GM19099 (cell line): ENCODE data around the gene AGAP3.

Source experiments
- POLR2A ChIP-seq: IDR thresholded peaks from 3 replicates; pipeline ENCODE4 v1.6.1; 2011; ENCODE audit warnings: low read depth; ENCODE audit not compliant: insufficient read length; ENCODE audit errors: extremely low read depth

Gene AGAP3

DNA sequence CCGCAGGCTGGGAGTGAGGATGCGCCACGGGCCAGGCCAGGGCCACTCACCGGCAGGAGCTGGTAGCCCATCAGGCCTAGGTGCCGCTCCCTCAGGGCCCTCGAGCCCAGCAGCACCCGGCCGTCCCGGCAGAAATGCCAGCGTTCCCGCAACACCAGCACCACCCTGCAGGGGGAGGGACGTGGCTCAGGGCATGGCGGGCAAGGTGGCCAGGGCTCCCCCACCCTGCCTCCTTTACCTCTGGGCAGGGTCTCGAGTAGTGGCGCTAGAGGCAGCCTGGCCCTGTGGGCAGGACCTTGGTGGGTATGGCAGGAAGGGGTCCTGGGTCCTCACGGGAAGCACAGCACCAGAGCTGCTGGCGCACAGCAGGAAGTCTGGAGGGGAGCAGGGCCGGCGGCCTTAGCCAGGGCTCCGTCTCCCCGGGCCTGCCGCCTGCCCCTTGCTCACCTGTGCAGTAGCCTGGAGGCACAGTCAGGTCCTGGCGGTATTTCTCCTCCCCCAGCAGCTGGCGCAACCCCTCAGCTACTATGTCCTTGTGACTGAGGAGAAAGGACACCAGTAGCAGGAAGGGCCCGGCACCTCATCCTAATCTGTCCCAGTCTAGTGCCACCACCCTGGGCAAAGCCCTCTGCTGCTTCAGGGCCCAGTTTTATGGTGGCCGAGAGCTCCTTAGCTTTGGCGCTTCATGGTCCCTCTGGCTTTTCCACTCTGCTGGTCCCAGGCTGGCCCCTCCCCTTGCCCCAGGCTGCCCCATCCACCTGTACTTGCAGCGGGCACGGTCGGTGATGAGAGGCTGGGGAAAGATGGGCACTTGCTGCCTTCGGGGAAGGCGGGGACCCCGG, 9.2 kb upstream of the AGAP3 start:
- TF ChIP-seq POLR2A, result no peak

DNA sequence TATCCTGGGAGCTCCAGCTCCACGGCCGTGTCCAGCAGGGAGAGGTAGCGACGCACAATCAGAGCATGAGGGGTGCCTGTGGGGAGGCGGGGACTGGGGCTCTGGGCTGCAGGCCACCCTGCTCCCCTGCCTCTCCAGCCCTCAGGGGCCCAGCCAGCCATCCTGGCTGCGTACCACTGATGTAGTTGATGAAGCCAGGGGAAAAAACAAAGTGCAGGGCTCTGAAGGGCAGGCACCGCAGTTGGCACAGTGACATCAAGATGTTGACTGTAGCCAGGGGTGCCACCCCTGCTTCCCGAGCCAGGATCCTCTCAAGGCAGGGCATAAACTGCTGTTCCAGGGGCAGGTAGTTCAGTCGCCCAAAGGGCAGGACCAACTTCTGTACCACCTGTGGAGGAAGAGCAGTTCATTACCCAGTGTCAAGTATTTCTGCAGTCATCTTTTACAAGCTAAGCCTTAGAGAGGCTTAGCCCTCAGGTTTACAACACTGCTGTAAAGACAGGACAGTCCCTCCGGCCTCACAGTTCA, 8.5 kb upstream of the AGAP3 start:
- no peak for TF ChIP-seq POLR2A

DNA sequence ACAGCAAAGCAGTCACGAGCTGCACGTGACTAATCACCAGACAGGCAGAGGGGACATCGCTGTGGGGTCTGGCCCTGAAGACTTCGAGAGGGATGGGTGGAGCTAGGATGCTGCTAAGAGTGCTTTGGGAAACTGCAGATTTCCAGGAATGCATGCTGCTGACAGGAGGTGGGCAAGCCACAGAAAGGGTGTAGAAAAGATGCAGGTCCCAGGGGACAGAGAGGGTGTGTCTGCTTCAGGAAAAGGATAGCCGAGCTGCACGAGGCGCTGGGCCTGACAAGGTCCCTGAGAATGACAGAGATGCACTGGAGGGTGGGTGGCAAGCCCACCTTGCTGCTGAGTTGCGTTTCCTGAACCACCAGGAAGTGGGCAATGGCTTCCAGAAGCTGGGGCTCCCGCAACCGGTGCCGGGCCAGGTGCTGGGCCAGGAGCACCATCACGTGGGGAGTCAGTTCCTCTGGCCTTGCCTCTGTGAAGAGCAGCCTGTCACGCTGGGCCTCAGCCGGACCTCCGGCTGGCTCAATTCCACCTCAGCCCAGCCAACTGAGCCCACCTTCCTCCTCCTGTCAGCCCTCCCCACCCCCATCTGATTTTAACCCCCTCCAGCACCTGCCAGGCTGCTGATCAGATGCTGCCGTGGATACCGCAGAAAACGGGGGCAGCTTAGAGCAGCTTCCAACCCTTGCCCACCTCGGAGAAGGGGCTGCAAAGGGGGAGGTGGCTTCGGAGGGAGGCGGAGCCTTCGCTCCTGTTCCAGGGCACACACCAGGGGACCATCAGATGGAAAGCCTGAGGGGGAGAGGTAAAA, 7.8 kb upstream of the AGAP3 start:
- TF ChIP-seq POLR2A, result no peak

DNA sequence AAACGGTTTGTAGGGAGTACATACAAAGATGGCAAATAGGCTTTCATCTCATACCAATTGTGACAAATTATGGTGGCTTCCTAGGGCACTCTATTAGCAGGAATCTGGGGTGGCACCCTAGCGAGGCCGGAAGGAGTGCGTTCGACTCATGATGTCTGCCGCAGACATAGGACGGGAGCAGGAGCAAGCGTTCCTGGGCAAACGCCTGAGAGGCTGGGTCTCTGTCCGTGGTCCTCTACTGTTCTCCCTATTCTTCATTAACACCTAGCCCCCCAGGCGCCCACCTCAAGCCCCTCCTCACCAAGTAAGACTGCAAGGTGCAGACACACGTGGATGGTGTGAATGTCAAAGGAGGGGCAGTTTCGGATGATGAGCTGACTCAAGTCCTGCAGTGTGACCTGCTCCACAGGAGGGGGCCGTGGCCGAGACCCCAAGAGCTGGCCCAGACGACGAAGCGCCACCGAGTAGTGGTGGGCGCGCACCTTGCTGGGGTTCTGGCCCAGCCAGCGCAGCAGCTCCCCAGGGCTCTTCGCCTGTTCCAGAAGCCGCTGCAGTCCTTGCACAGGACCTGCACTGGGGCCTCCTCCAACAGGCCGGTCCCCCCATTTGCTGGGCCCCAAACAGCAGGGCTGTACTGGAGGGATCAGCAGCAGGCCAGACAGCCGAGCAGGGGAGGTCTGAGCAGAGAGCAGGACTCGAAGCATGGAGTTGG, 6.9 kb upstream of the AGAP3 start:
- TF ChIP-seq POLR2A, result no peak

DNA sequence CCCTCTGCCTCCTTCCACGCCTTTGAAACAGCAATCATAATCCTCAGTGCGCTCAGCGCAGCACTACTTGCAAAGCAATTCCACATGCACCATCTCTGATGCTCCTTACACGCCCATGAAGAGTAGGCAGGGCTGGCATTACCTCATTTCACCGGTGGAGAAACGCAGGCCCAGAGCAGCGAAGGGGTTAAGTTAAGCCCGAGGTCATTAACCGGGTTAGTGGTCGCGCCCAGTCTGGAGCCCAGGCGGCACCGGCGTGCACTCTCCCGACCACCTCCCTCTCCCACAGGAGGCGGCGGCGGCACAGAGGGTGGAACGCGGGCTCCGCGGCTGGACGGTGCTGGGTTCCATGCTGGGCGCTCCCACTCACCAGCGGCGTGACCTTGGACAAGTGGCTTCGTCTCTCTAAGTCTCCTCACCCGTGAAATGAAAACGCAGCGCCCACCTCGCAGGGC, 6.2 kb upstream of the AGAP3 start:
- TF ChIP-seq POLR2A, result no peak

DNA sequence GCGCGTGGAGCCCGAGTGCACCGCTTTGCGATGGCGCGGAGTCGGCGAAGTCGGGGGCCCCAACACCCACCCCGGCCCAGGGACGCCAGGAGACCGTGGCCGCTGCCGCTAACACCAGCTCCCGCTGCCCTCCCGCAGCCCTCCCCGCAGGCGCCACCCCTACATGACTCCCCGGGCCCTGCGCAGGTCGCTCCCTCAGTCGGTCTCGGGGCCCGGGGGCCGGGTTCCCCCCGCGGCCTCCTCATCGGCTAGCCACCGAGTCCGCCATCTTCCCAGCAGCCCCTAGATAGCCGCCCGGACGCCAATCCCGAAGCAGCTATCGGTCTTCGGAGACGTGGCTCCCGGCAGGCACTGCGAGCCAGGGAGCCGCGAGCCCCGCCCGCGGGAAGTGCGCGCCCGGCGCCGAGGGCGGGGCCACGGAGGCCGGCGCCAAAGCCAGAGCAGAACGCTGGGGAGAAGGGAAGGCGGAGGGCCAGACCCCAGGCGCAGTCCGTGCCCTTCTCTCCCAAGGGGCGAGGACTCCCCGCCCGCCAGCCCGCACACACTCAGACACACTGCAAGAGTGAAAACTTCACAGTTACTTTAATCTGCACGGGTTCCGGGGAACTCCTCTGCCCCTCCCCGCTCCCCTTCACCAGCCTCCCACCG, 5.6 kb upstream of the AGAP3 start, which contains the start of gene FASTK:
Gene FASTK (minus strand): TSS at position 288 of the 648 bp plus-strand sequence. CDS start 43 bp downstream, at position 245.
- TF ChIP-seq POLR2A, result peak; percentile 87

DNA sequence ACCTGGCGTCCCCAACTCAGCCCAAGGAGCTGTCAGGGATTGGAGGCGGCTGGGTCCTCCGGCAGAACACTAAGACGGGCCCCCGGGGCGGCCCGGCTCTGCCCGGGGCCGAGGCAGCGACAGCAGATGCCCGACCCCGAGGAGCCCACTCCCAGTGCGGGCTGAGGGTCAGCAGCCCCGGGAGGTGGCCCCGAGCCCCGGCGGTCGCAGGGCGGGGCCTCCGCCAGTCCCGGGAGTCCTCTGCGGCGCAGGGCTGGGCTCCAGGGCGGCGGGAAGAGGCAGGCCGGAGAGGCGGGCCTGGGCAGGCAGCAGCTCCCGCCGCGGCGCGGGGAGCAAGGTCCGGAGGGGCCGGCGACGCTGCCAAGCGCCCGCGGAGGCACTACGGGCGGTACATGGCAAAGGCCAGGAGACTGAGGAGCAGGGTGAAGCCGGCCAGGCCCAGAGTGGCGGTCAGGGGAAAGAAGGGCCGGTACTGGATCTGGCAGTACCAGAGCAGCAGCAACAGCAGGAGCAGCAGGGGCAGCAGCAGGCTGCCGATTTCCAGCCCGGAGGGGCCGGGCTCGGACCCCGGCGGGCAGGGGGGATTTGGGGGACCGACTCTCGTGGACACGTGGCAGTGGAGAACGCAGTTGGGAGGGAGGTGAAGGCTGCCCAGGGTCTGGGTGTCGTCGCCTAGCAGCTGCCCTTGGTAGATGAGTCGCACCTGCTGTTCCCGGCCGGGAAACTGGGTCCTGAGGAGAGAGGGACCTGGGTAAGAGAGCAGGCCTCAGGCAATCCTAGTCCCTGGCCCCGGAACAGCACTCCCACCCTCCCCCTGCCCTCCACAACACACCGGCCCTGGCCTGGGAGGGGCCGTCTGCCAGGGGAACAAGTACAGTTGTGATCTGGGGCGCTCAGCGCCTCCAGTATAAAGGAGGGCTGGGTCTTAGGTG, 4.8 kb upstream of the AGAP3 start:
- no peak for TF ChIP-seq POLR2A

DNA sequence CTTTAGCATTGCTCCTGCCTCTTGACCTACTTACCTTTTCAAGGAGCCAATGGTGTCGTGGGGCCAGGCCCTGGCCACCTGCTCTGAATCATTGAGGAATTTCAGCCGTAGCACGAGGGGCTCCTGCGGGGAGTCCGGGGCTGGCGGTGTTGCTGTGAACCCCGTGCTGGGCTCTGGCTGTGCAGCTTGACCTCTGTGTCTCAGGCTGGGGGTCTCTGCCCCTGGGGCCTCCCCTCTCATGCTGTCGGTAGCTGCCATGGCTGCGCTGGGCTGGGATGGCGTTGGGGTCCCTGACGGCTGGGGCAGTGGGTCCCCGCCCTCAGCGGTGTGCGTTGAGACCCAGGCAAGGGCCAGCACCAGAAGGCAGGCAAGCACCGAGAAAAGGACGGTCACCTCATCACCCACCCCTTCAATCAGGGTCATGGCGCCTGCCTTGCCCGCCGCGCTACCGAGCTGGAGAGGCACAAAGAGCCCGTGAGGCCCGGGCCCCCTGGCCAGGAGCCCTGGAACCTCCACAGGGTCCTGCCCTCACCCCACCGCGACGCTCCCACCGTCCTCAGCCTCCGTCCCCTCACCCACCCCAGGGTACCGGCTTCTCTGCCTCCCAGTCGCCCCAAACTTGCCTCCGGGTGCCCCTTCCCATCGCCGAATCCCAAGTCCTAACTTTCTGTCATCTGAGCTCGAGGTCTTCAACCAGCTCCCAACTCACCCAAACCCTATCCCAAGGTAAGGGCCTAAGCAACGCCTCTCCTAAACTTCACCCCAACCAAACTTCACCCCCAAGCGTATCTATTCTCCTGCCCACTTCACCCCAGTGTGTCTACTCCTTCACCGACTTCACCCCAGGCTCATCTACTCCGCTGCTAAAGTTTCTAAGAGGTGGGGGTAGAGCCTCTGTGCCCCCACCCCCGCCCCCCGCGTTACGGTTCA, 3.9 kb upstream of the AGAP3 start:
- TF ChIP-seq POLR2A, result no peak

DNA sequence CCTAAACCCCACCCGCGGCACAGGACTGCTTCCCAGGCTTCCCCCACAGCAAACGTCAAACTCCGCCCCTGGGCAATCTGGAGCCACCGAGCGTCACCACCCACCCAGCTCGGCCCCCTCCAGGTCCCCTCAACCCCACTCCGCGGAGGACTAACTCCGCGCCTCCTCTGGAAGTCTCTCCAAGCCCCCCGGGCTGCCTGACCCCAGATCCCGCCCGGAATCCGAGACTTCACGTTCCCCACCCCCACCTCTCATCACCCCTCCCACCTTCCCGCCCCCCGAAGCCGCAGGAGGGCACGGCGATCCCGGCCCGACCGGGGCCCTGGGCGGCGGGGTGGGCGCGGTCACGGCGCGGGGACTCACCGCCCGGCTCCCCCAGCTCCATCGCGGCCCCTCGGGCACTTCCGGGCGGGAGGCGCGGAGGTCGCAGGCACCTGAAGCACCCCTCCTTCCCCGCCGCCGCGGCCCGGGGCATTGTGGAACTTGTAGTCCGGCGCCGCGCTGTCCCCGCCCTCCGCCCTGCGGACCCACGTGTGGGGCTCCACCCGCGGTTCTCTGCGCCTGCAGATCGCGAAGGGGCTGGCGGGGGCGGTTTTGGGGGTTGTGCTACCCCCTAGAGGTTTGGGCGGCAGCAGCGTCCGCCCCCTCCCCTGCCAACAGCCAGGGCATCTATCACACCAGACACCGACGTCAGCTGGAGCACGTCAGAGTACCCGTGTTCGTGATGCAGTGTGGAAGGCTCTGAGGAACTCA, 3.0 kb upstream of the AGAP3 start, which contains the start of gene TMUB1:
Gene TMUB1 (minus strand): TSS at position 423 of the 753 bp plus-strand sequence. CDS start 930 bp downstream, outside the sequence.
- peak; percentile 65 for TF ChIP-seq POLR2A

DNA sequence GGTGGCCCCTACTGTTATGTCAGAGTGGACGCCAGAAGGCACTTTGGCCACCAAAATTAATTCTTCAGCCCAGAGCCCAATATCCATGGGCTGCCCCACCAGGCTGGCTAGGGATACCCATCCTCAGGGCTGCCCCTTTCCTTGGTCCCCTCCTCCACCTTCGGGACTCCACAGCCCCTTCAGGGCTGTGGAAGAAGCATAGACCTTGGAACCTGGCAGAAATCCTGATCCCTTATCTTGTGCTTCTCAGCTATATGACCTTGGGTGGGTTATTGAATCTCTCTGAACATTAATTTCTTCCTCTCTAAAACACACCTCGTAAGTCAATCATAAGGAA, 2.5 kb upstream of the AGAP3 start:
- no peak for TF ChIP-seq POLR2A

DNA sequence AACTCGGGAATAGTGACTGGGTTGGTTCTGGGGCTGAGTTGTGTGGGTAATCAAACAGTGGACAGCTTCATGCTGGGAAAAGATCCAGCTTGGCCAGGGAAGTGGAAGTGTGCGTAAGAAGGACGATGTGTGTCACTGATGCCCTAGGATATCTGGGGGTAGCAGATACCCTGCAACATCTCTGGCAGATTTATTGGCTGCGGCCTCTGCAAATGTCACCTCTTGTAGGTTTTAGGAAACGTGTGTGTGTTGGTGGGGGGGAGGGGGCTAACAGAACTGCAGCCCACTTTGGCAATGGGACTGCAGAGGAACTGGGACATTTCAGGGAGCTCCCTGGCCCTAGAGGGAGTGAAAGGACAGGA, 965 bp upstream of the AGAP3 start:
- no peak for TF ChIP-seq POLR2A

DNA sequence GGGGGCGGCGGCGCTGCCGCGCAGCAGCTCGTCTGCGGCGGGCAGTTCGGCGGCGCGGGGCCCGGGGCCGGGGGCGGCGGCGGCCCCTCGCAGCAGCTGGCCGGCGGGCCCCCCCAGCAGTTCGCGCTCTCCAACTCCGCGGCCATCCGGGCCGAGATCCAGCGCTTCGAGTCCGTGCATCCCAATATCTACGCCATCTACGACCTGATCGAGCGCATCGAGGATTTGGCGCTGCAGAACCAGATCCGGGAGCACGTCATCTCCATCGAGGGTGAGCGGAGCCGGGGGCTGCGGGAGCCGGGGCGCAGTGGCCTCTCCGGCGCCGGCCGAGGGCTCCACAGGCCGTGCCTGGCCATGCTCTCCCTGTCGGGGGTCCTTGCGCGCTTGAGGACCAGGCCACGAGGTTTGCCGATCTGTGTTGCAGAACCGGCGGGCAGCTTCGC, 548 bp downstream of the AGAP3 start:
- no peak for TF ChIP-seq POLR2A
